Hematopoietic multipotent progenitor cell treated with erythropoietin and hydrocortisone succinate and interleukin-3 and kit ligand, for 8 days (in vitro differentiated cells): ENCODE results near the gene TPST1.
A peak's percentile ranks its signal among the peaks of the same experiment; 100 is the strongest.
"Not testable (repeated sequence)": the region's sequence is repeated elsewhere in the genome, so short reads cannot be mapped to it uniquely, and the experiment has no call there.

ENCODE experiments used
- DNase-seq: peaks from one replicate; pipeline ENCODE4 v3.0.0-alpha.2; 2015

TPST1 gene

DNA sequence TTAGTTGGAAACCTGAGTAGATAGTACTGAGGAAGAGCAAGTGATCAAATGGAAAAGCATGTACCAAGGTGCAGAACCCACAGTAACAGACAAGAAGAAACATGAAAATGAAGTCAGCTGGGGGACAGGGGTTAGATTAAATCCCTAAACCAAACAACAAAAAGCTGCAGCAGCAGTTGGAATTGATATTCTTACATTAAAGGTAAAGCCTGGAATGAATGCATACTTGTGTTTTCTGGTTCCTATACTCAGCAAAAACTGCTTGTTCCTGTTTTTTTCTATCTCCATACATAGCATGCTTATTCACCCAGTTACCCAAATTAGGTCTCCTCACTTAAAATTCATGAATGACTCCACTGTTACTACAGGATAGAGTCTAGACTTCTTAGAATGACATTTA lies 92.4 kb downstream of the TPST1 start:
- DNase-seq: no peak

DNA sequence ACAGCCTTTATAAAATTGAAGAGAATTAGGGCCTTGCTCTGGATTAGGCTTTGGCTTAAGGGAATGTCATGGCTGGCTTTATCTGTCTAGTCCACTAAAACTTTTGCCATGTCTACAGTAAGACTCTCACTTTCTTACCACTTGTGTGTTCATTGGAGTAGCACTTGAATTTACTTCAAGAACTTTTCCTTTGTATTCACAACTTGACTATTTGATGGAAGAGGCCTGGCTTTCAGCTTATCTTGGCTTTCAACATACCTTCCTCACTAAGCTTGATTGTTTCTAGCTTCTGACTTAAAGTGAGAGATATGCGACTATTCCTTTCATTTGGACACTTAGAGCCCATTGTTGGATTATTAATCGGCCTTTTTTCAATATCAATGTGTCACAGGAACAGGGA lies 96.1 kb downstream of the TPST1 start:
- no peak for DNase-seq

DNA sequence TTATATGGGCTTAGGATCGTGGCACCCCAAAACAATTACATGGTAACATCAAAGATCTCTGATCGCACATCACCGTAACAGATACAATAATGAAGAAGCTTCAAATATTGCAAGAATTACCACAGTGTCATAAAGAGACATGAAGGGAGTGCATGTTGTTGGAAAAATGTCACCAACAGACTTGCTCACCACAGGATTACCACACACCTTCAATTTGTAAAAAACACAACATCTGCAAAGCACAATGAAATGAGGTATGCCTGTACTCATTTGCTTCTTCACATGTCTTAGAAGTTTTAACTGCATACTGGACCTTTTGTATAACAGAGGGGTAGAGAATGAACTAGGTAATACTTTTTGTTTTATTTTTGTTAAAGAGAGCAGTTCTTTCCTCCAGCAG lies 96.6 kb downstream of the TPST1 start:
- DNase-seq: no peak

DNA sequence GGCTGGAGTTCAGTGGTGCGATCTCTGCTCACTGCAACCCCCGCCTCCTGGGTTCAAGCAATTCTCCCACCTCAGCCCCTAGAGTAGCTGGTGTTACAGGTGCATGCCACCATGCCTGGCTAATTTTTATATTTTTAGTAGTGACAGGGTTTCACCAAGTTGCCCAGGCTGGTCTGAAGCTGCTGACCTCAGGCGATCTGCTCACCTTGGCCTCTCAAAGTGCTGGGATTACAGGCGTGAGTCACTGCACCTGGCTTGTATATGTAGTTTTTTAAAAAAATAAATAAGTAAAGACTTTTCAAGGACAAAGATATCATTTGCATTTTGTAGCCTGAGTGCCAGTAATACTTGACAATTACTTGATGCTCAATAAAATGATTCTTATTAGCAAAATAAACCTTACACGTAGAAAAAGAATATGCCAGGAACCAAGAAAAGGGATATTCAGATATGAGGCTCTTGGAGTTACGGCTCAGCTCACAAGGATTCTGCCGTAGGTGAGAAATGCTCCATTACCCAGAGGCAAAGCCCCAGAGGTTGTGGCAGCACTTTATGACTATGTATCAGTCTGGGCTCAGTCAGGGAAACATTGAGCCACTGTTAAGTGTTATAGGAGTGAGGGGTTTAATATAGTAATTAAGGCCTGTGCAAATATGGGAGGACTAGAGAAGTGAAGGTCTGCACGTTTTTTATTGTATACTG lies 98.5 kb downstream of the TPST1 start:
- no peak for DNase-seq

DNA sequence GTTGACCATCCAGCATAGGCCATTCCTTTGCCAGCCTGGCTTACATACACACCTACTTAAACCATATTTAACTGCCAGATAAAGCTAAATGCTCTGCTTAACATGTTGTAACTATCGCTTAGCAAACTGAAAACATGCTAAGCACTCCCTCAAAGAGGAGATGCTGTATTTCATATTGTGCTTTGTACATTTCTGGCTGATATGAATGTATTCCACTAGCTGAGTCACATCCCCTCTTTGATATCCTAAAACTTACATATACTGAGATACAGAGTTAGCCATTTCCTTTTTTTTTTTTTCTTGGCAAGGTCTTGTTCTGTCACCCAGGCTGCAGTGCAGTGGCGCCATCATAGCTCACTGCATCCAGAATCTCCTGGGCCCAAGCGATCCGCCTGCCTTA lies 99.4 kb downstream of the TPST1 start:
- no peak for DNase-seq

DNA sequence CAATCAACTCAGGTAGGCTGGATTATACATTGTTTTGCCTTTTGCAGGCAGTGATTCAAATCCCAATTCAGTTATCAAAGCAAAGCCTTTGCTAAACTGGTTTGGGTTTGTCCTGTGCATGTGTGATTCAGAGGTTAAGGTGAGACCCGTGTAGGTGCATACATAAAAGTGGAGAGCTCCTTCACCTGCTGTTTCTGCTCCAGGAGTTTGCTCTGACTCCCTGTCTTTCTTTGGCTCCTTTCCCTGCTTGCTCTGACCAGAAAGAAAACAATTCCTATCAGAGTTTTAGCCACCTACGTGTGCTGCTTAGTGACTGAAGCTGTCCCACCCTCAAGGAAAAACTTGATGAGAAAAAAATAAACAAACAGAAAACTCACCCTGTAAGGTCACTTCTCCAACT lies 101.1 kb downstream of the TPST1 start:
- no peak for DNase-seq

DNA sequence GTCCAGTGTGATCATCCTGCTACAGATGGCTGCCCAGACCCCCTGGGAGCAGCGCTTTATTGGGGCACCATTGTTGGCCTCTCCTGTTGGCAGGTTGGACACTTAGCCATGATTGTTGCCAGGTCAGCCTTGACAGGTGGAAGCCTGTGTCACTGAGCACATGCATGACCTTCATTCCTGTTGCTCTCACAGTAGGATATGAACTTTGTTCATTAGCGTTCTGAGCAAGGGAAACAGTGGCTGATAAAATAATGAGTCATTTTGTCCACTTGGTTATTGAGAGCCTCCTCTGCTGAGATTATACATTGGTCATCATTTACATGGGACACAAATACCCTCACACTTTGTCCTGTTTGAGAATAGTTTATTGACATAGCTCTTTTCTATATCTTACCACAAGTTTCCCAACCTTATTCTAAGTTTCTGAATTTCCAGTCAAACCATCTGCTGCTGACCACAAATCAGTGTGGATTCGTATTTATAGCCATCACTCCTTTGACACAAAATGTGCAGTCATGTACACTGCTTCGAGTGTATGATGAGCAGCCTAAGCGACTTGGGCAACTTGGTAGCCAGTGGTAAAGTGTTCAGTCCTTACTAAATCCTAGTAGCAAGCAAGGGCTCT lies 102.6 kb downstream of the TPST1 start:
- no peak for DNase-seq

DNA sequence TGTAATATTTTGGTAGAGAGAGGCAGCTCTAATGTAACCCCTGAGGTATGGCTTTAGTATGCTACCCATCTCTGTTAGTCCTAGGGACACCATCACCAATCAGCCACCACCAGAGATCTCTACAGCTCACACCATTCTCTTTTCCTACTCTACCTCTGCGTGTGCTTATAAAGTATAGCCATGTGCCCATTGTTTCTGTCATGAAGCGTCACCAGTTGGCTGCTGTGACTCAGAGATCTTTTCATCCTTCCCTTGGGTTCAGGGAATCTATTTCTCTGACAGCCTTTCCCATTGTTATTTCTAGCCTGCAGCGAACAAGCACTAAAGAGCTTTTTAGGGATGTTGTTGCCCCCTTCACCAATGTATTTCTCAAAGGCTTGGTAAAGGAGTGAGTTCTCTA lies 103.3 kb downstream of the TPST1 start:
- DNase-seq: no peak

DNA sequence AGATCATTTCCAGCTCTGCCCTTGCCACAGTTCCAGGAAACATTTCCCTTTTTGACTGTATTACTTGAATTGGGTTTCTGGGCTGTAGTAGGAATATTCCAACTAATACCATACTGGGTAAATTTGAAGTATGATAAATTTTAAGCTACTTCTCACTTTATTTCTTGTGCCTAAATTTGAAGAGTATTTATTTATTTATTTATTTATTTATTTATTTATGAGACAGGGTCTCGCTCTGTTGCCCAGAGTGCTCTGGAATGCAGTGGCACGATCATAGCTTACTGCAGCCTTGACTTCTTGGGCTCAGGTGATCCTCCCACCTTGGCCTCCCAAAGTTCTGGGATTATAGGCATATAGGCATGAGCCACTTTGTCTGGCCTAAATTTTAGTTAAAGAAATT lies 105.5 kb downstream of the TPST1 start:
- DNase-seq: no peak

DNA sequence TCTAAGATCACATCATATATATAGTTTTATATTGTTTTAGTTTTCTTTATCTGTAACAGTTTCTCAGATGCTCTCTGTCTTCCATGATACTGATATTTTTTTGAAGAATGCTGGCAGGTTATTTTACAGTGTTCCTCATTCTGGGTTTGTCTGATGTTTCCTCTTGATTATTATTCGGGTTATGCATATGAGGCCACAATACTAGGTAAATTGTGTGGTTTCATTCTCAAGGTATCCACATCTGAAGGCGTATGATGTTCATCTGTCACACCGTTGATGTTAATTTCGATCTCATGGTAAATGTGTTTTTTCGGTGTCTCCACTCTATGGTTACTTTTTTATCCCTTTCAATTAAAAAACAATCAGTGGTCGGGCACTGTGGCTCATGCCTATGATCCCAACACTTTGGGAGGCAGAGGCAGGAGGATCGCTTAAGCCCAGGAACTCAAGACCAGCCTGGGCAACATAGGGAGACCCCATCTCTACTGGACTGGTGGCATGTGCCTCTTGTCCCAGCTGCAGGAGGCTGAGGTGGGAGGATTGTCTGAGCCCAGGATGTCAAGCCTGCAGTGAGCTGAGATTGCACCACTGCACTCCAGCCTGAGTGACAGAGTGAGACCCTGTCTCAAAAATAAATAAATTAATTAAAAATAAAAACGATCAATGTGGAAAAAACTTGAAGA lies 108.9 kb downstream of the TPST1 start:
- DNase-seq: no peak

DNA sequence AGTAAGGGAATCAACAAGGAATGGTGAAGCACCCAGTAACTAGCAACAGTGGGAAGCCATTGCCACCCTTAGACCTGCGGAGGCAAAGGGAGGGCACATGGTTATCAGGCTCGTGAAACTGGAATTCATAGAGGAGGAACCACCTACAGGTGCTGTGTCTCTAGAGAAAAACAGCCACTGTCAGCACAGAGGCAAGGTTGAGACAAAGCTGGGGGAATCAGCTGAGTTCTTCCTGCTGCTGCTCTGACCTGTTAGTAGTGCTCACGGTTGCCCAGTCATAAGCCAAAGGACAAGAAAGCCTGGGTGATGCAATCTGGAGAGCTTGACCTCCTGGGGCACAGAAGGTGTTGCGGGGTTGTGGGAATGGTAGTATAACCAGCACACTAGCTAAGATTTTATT lies 110.1 kb downstream of the TPST1 start:
- DNase-seq: no peak

DNA sequence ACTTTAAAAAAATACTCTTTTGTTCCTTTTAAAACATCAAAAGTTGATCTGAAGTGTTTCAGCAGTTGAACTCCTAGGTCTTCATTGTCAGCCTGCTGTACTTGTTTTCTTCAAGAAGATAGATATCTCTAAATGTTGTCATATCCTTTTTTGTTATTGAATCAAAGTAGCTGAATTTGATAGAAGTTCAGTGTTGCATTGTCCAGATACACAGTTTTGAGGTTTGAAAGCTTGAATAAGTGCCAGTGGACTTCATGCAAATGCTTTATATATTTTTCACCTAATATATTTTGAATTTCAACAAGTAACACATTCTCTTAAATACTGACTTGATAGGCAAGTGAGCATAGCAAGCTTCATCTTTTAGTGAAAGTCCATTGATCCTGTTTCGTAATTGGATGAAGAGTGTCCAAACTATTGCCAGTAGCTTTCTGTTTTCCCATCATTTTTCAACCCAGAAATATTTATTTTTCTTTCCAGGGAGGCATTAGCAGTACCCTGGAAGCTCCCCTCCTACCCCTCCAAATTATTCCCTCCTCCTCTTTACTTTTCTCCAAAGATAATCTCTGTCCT lies 114.4 kb downstream of the TPST1 start:
- no peak for DNase-seq

DNA sequence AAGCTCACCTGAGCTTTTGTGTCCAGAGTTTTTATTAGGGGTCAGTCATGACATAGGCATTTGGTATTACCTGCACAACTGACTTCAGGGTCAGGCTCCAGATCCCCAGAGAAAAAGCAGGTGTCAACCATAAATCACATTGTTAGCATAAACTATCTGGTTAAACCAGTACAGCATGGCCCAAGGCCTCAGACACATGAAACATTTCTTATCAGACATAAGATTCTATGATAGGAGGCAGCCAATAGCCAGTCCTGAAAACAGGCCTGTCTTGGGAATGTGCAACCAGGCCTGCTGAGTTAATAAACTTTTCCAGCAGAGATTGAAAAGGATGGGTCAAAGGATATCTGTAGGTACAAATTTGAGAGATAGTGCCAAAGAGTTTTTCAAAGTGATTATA lies 116.1 kb downstream of the TPST1 start:
- DNase-seq: no peak

DNA sequence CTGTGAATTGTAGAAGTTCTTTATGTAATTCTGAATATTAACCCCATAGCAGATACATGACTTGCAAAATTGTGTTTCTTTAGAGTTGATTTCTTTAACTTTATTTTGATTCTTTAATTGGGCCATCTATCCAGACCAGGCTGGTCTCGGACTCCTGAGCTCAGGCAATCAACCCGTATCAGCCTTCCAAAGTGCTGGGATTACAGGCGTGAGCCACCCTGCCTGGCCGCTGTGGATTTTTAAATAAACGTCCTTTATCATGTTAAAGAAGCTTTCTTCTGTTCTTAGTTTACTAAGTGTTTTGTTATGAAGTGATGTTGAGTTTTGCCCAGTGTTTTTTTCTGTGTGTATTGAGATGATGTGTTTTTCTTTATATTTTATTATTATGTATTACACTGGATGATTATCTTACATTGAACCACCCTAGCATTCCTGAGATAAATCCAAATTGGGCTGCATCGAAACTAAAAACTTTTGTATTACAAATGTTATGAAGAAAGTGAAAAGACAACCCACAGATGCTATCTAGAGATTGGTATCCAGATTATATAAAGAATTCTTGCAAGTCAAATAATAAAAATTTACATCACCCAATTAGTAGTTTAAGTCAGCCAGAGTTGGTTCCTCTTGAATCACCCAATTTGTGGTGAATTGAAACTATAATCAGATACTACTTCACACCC lies 118.1 kb downstream of the TPST1 start:
- no peak for DNase-seq

DNA sequence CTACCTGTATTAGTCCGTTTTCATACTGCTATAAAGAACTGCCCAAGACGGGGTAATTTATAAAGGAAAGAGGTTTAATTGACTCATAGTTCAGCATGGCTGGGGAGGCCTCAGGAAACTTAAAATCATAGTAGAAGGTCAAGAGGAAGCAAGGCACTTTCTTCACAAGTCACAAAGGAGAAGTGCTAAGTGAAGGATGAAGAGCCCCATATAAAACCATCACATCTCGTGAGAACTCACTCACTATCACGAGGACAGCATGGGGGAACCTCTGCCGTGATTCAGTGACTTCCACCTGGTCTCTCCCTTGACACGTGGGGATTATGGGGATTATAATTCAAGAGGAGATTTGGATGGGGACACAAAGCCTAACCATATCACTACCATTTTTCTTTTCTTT lies 119.9 kb downstream of the TPST1 start:
- not testable (repeated sequence) for DNase-seq

DNA sequence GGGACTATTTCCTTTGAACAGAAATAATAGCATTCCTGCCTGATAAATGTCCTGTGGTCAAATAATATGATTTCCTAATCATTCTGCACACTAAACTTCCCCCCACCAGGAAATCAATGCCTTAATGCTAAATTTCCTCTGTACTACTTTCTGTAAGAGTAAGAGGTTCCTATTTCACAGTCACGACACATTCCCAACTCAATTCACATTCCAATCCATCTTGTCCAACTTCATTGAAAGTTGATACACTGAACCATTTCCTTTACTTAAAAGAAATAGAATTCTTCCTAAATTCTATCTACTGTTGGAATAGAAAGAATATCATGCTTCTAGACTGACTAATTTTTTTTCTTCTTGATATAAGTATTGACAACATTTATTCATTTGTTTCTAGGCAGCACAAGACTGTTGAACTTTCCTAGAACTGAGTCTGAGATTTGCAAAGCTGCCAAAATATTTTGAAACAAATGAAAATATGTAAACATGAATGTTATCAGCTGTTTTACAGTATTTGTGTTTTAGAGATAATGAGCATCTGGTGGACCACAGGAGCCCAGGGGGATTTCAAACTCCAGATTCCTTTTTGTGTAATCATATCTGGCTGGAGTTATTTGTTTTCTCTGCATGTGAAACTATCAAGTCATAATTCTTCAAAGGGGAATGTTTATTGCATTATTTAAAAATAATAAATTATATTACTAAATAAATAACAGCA lies 121.5 kb downstream of the TPST1 start:
- peak; percentile 21 for DNase-seq

DNA sequence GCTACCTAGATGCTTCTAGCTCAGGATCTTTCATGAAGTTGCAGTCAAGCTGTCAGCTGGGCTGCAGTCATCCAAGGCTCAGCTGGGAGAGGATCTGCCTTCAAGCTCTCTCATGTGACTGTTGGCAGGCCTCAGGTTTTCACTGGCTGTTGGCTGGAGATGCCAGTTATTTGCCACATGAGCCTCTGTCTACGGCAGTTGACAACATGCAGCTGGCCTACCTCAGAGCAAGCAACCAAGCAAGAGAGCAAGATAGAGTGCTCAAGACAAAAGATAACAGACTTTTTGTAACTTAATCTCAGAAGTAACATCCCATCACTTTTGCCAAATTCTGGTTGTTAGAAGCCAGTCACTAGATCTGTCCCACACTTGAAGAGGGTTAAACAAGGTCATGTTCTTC lies 125.8 kb downstream of the TPST1 start:
- DNase-seq: peak; percentile 14

DNA sequence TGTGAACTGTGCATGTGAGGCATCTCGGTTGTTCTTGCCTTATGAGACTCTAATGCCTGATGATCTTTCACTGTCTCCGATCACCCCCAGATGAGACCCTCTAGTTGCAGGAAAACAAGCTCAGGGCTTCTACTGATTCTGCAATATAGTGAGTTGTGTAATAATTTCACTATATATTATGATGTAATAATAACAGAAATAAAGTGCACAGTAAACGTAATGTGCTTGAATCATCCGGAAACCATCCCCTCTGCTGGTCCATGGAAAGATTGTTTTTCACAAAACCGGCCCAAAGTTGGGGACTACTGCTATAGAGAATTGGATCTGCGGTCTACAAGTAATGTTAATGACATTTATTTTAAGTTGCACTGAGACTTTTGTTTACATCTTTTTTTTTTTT lies 126.7 kb downstream of the TPST1 start:
- DNase-seq: no peak

DNA sequence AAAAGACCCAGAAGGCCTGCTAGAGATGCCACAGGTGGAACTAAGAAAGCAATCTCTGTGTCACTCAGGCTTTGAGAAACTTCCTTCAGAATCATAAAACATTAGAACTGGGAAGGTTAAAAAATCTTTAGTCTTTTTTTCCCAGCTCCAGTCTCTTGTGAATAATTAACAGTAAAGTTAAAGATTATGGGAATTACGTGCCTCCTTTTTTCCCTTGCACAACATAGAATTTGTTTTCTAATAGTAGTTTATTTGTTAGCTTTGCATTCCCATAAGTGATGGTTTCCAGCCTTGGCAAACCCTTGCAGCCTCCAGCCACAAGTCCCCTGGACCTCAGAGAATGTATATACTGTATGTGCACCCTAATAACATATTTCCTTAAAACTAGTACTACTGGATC lies 128.3 kb downstream of the TPST1 start:
- no peak for DNase-seq

DNA sequence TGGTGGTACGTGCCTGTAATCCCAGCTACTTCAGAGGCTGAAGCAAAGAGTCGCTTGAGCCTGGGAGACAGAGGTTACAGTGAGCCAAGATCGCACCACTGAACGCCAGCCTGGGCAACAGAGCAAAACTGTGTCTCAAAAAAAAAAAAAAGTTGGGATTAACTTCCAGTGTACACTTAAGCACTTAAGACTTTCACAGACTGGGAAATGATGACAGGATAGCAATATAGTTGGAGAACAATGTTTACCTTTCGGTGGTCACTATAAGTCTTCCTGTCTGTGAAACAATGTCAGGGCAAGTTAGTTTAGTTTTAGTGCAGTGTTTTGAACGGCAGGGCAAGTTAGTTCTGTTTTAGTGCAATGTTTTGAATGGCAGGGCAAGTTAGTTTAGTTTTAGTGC lies 130.2 kb downstream of the TPST1 start:
- DNase-seq: no peak

DNA sequence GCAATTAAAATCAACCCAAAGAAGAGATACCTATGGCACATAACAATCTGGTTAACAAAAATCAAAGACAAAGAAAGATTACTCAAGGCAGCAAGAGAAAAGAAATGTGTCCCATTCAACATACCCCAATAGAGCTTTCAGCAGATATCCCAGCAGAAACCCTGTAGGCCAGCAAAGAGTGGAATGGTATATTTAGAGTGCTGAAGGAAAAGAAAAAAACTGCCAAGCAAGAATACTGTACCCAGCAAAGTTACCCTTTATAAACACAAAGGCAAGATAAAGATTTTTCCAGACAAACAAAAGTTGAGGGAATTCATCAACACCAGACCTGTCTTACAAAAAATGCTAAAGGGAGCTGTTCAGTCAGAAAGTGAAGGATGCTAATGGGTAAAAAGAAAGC lies 131.6 kb downstream of the TPST1 start:
- DNase-seq: no peak

DNA sequence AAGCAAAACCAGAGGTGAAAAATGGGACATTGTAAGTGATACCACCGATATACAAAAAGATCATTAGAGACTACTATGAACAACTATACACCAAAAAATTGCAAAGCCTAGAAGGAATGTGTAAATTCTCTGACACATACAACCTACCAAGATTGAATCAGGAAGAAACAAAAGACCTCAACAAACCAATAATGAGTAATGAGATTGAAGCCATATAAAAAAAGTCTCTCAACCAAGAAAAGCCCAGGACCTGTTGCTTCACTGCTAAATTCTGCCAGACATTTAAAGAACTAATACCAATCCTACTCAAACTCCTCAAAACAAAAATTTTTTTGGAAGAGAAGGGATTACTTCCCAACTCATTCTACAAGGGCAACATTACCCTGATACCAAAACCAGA lies 134.0 kb downstream of the TPST1 start:
- DNase-seq: no peak

DNA sequence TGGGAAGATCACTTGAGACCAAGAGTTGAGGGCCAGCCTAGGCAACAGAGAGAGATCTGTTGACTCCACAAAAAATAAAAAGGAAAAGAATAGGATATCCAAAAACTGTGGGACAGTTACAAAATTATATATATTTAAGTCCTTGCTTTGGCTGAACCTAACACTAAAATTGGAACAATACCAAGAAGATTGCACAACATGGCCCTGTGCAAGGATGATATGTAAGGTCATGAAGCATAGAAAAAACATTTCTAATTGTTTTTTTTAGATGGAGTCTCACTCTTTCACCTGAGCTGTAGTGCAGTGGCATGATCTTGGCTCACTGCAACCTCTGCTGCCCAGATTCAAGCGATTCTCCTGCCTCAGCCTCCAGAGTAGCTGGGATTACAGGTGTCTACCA lies 139.0 kb downstream of the TPST1 start:
- DNase-seq: no peak
